ENCODE data around the gene VAC14.

DNA sequence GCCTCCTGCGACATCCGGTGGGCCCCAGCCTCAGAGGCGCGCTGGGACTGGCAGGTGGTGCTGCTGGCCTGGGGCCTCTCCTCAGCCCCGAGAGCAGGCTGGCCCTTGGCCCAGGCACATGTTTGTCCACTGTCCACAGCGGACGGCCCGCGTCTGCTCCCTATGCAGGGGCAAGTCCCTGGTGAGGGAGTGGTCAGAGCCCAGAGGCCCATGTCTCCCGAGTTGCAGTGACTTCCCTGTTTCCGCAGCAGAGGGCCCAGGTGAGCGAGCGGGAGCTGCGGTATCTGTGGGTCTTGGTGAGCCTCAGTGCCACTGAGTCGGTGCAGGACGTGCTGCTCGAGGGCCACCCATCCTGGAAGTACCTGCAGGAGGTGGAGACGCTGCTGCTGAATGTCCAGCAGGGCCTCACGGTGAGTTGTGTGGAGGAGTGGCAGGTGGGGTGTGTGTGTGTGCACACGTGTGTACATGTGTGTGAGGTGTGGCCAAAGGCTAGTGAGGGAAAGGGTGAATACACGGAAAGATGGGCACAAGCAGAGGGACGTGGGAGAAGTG lies 144.2 kb downstream of the VAC14 start:
- TF ChIP-seq, protein P1, sequence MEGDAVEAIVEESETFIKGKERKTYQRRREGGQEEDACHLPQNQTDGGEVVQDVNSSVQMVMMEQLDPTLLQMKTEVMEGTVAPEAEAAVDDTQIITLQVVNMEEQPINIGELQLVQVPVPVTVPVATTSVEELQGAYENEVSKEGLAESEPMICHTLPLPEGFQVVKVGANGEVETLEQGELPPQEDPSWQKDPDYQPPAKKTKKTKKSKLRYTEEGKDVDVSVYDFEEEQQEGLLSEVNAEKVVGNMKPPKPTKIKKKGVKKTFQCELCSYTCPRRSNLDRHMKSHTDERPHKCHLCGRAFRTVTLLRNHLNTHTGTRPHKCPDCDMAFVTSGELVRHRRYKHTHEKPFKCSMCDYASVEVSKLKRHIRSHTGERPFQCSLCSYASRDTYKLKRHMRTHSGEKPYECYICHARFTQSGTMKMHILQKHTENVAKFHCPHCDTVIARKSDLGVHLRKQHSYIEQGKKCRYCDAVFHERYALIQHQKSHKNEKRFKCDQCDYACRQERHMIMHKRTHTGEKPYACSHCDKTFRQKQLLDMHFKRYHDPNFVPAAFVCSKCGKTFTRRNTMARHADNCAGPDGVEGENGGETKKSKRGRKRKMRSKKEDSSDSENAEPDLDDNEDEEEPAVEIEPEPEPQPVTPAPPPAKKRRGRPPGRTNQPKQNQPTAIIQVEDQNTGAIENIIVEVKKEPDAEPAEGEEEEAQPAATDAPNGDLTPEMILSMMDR (IDR thresholded peaks at IDR 0.05; ENCODE audit: poor library complexity, severe bottlenecking): no peak
- TF ChIP-seq MXI1 (conservative IDR thresholded peaks at IDR 0.05; ENCODE audit: poor library complexity, severe bottlenecking): no peak
- no peak for TF ChIP-seq SMC3 (conservative IDR thresholded peaks at IDR 0.05; ENCODE audit: poor library complexity)
- TF ChIP-seq POLR2AphosphoS5 (IDR thresholded peaks at IDR 0.05): no peak
- TF ChIP-seq, protein P2, sequence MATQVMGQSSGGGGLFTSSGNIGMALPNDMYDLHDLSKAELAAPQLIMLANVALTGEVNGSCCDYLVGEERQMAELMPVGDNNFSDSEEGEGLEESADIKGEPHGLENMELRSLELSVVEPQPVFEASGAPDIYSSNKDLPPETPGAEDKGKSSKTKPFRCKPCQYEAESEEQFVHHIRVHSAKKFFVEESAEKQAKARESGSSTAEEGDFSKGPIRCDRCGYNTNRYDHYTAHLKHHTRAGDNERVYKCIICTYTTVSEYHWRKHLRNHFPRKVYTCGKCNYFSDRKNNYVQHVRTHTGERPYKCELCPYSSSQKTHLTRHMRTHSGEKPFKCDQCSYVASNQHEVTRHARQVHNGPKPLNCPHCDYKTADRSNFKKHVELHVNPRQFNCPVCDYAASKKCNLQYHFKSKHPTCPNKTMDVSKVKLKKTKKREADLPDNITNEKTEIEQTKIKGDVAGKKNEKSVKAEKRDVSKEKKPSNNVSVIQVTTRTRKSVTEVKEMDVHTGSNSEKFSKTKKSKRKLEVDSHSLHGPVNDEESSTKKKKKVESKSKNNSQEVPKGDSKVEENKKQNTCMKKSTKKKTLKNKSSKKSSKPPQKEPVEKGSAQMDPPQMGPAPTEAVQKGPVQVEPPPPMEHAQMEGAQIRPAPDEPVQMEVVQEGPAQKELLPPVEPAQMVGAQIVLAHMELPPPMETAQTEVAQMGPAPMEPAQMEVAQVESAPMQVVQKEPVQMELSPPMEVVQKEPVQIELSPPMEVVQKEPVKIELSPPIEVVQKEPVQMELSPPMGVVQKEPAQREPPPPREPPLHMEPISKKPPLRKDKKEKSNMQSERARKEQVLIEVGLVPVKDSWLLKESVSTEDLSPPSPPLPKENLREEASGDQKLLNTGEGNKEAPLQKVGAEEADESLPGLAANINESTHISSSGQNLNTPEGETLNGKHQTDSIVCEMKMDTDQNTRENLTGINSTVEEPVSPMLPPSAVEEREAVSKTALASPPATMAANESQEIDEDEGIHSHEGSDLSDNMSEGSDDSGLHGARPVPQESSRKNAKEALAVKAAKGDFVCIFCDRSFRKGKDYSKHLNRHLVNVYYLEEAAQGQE (IDR thresholded peaks at IDR 0.05; ENCODE audit: borderline replicate concordance): no peak
- no peak for TF ChIP-seq RAD21 (conservative IDR thresholded peaks at IDR 0.05)
- no peak for TF ChIP-seq TAF1 (IDR thresholded peaks at IDR 0.05; ENCODE audit: low read depth)
- no peak for TF ChIP-seq EZH2 (IDR thresholded peaks at IDR 0.05; ENCODE audit: borderline replicate concordance, insufficient read depth, low read length, poor library complexity, severe bottlenecking)
